Astrocyte of the spinal cord (primary cell): ENCODE results near the gene LRRC75A.

Experiments used
- DNase-seq: peaks from one replicate; pipeline ENCODE4 v3.0.0; 2011; ENCODE audit warnings: low read depth, low spot score
- H3K4me3 ChIP-seq: 2 replicates; pipeline ENCODE4 v1.5.1; 2011; ENCODE audit warnings: low read depth, mild to moderate bottlenecking, low read length, moderate library complexity
- CTCF ChIP-seq: IDR thresholded peaks from 2 replicates; pipeline ENCODE4 v1.5.1; 2012; ENCODE audit warnings: low read depth, mild to moderate bottlenecking, low read length, inconsistent platforms
- in situ Hi-C: cut with HindIII; loops from 2 replicates; pipeline ENCODE4 v1.10.0; 2017; ENCODE audit warnings: low sequenced_read_pairs

LRRC75A gene

GRCh38 chr17:16474012-16474725, 17.8 kb downstream of the LRRC75A start:
- DNase-seq = no peak
- in situ Hi-C loops = no loop called here
- TF ChIP-seq CTCF = no peak
- H3K4me3 ChIP-seq = no peak overlapping the region

- H3K4me3 ChIP-seq = no peak overlapping the region
- in situ Hi-C loops = no loop called here
- no peak for DNase-seq
- no peak for TF ChIP-seq CTCF
Measured at GRCh38 chr17:16473044-16474011, 18.7 kb downstream of the LRRC75A start.

- DNase-seq = no peak
- no peak for TF ChIP-seq CTCF
- in situ Hi-C loops = no loop called here
Measured at GRCh38 chr17:16472539-16472938, 19.5 kb downstream of the LRRC75A start.

GRCh38 chr17:16471295-16471694, 20.7 kb downstream of the LRRC75A start:
- H3K4me3 ChIP-seq = no peak overlapping the region
- in situ Hi-C loops = no loop called here
- TF ChIP-seq CTCF = no peak
- DNase-seq = no peak

More at GRCh38 chr17:16472539-16472938, 19.5 kb downstream of the LRRC75A start:
- no peak overlapping the region for H3K4me3 ChIP-seq

- DNase-seq = no peak
- in situ Hi-C loops = no loop called here
- H3K4me3 ChIP-seq = no peak overlapping the region
- peak; percentile 30 for TF ChIP-seq CTCF
Measured at GRCh38 chr17:16470265-16470664, 21.7 kb downstream of the LRRC75A start.

GRCh38 chr17:16468428-16468992, 23.5 kb downstream of the LRRC75A start:
- in situ Hi-C loops = no loop called here
- no peak for TF ChIP-seq CTCF
- H3K4me3 ChIP-seq = no peak overlapping the region

More at GRCh38 chr17:16468428-16468992, 23.5 kb downstream of the LRRC75A start:
- no peak for DNase-seq
